Pons (tissue), 1 donor: Measurements from ENCODE around the gene ACE.

Experiments
- DNase-seq: peaks from one replicate; pipeline ENCODE4 v3.0.0-alpha.2; 2016; ENCODE audit warnings: low spot score

Gene ACE

DNA sequence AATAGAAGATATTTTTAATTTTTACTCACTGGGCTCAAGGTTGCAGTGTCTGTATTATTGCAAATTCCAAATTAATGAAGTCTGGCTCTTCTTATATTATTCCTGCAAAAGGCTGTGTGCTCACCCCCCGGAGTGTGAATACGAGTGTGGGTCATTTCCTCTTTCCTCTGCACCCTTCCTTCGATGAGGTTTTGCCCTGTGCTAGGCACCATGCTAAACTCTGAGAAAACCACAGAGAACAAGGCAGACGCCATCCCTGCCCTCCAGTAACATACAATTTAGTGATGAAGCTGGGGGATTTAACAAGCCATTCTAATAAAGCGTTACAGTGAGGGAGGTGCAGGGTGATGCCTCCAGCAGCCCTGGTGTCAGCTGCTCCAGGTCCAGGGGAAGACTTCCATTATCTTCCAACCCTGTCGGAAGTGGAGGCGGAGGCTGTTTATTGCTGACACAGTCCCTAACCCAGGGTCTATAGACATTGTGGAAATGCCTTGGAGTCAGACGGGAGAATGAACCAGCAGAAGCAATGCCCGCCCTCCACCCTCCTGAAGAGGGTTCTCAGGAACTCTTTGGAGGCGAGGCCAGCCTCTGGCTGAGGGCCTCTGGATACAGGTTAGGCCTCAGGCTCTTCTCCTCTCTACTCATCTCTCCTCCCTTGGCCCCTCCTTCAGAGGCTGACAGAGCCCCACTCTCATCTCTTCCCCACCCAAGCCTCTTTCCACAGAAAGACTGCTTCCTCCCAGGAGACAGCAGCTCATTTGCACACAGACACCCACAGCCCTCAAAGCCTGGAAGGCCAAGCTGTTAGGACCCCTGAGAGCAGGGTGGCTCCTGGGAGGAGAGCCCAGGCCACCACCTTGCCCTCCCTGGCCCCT is 2.0 kb upstream of the ACE start:
- no peak for DNase-seq

DNA sequence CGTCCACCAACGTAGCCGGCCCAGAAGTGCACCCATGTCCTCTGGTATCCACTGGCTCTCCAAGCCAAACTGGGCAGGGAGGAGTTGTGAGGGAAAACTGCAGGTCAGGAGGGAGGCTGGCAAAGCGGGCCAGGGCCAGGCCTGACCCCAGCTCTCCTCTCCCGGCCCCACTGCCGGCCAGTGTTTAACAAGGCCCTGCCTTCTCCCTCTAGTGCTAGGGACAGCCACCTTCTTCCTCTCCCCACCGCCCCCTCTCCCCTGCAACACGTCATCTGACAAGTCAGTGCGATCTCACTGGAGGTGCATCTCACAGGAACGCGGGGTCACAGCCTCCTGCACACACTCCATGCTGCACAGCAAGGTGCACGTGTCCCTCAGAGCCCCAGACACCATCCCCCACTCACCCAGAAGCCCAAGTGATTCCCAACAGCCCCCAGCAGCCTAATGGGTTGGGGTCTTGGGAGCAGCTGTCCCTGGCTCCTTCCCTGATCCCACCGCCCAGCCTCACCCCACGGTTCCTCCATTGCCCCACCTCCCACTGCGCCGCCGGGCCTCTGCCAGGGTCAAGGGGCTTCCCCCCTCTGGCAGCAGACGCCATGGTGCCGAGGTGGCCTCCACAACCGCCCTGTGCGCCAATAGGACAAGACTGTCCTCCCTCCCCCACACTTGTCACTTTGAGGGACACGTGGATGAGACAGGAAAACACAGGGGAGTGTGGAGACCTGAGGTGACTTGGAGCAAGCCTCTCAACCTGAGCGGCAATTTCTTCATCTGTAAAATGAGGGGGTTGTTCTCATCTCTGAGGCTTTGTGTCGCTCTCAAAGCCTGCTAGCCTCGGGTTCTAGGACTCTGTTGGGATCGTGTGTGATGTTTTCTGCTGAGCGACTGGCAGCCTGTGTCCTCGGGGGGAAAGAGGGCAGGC is 1.1 kb upstream of the ACE start:
- no peak for DNase-seq

DNA sequence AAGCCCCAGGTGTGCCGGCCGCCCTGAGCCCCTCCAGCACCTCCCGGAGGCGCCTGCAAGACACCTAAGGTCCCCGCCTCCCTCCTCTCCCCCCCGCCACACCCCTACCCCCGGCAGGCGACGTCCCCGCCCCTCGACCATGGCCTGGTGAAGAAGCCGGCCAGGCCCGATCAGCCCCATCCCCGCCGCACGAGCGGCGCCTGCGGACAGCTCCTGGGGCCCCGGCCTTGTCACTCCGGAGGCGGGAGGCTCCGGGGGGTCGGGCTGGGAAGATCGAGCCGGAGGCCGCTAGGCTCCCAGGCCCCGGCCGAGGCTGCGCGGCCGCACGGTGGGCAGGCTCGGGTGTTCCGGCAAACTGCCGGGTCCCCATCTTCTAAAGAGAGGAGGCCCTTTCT is 405 bp upstream of the ACE start:
- DNase-seq: no peak

DNA sequence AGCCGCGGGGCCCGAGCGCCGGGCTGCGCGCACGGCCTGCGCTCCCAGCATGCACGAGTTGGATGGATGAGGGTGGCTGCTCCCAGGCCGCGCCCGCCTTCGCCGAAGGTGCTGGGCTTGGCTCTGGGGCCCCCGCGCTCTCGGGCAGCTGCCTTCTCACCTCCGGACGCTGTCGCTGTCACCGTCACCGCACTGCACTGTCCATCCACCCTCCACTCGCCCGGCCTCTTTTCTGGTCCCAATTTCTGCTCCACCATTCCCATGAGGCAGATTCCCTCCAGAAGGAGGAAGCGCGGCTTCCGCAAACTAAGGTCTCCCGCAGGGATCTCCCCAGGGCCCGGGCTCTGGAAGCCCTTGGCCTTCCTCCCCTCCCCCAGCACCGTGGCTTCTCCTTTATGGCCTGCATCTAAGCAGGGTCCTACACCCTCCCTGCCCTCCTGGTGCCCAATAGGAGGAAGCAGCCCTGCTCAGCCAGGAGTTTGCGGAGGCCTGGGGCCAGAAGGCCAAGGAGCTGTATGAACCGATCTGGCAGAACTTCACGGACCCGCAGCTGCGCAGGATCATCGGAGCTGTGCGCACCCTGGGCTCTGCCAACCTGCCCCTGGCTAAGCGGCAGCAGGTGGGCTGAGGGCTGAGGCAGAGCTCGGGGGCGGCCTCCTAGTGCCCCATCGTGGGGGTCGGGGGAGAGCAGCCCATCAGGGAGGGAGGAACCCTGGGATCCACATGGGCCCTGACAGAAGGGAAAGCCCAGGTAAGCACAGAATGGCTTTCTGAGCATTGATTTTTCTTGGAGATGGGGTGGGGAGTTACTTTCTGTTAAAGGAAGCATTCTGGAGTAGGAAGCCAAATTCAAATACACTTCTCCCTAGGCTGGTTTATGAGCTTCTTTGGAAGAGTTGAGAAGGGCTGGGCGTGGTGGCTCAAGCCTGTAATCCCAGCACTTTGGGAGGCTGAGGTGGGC is 899 bp downstream of the ACE start:
- DNase-seq: no peak

DNA sequence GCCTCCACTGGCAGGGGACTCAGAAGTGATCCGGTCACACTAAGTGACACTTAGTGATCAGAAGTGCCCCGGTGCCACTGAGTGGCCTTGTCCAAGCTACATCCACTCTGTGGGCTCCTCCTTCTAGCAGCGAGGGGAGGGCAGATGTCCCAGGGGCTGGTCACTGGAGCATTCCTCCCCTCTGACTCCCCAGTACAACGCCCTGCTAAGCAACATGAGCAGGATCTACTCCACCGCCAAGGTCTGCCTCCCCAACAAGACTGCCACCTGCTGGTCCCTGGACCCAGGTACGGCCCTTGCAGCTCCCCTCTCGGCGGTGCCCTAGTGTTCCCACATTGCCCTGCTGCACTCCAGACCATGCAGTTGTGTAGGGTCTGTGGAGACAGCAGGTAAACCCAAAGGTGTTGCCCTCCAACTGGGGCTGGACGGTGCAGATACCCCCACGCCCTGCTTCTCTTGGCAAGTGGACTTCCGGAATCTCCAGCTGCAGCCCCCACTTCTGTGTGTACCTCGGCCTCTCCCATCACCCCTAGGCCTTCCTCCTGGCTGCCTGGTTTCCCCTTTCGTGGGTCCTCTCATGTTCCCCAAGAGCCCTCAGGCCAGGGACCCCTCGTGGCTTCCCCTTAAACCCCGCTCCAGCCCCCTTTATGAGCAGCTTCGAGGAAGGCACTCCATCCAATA is 2.1 kb downstream of the ACE start:
- DNase-seq: peak; percentile 25

DNA sequence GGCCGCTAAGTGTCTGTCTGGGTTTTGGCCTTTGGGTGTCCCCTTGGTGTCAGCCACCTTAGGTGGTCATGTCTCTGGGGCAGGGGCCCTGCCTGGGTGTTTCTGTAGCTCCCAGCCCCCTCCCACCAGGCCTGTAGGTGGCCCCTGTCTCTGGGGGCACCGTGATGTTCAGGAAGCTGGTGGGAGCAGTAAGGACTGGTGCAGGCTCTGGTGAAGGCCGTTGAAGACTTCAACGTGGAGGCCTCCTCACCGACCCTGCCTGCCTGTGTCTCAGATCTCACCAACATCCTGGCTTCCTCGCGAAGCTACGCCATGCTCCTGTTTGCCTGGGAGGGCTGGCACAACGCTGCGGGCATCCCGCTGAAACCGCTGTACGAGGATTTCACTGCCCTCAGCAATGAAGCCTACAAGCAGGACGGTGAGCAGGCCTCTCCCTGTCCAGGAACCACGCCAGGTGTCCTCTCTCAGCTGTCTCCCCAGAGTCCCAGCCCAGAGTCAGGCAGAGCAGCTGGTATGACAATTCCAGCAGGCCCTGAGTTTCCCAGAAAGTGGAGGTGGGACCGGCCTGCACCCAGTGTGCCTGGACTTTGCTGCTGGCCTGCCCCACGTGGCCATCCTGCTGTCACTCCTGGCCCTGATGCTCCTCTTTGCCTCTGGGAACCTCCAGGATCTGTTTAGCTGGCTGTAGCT is 2.8 kb downstream of the ACE start:
- no peak for DNase-seq

DNA sequence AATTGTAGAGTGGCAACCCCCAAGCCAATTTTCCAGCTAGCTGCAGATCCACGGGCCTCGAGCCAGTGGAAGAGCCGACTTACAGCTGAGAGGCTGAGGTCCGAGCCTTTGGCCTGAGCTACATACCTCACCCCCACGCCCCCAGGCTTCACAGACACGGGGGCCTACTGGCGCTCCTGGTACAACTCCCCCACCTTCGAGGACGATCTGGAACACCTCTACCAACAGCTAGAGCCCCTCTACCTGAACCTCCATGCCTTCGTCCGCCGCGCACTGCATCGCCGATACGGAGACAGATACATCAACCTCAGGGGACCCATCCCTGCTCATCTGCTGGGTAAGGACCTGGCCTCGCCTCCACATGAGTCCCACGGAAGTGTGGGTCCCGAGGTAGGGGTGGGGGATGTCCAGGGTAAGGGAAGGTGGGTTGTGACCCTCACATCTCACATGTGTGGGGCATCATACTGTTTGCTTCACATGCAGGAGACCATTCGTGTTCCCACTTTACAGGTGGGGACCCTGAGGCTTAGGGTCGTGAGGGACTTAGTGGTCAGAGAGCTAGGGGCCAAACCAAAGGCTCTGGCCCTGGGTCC is 3.4 kb downstream of the ACE start:
- no peak for DNase-seq

DNA sequence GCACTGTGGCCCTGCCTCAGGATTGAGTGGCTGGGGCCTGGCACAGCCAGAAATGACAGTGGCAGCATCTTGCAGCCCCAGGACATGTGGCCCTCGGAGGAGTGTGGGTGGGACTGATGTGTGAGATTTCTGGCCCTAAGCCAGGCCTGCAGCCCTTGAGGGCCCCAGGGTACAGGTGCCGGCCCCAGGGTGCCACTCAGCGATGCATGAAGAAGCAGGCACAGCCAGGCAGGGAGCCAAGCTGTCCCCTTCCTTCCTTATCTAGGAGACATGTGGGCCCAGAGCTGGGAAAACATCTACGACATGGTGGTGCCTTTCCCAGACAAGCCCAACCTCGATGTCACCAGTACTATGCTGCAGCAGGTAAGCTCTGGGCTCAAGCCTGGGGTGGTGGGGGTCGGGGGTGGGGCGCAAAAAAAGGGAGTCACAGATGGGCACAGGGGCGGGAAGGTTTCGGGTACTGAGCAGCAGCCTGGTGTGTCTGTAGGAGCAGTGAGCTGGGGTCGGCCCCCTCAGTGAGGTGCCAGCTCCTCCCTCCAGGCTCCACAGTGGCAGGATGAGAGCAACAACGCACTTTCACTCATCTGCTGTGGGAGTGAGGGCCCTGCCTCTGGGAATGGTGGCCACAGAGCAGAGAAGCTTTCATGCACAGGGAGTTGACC is 4.1 kb downstream of the ACE start:
- DNase-seq: no peak

DNA sequence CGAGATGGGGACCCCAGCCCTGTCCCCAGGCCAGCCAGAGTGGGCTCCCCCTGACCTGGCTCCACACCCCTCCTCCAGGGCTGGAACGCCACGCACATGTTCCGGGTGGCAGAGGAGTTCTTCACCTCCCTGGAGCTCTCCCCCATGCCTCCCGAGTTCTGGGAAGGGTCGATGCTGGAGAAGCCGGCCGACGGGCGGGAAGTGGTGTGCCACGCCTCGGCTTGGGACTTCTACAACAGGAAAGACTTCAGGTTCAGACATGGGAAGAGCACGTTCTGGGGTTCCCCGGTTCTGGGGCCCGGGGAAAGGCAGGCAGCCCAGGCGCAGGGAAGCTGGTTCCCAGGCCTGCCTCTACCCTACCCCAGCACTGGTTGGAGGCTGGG is 4.6 kb downstream of the ACE start:
- DNase-seq: no peak

DNA sequence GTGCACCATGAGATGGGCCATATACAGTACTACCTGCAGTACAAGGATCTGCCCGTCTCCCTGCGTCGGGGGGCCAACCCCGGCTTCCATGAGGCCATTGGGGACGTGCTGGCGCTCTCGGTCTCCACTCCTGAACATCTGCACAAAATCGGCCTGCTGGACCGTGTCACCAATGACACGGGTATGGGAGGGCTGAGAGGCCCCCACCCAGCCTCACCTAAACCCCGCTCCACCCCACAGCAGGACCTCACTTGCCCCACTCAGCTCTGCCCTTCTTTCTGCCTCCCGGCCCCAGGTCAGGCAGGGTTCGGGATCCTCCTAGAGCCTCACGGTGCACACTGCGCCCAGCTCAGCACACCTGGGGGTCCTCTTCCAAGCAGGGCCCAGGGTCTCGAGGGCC is 5.6 kb downstream of the ACE start:
- no peak for DNase-seq

DNA sequence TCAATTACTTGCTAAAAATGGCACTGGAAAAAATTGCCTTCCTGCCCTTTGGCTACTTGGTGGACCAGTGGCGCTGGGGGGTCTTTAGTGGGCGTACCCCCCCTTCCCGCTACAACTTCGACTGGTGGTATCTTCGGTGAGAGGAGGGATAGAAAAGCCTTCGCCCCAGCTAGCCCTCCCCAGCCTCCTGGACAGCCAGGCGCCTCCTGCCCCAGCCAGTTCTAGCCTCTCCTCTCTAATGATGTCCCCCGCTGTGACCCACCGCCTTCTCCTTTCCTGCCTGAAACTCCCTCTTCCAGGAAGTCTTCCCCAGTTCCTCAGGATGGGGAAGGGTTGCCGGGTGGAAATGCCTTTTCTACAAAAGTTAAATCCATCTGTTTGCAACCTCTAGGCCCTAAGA is 6.2 kb downstream of the ACE start:
- DNase-seq: no peak

DNA sequence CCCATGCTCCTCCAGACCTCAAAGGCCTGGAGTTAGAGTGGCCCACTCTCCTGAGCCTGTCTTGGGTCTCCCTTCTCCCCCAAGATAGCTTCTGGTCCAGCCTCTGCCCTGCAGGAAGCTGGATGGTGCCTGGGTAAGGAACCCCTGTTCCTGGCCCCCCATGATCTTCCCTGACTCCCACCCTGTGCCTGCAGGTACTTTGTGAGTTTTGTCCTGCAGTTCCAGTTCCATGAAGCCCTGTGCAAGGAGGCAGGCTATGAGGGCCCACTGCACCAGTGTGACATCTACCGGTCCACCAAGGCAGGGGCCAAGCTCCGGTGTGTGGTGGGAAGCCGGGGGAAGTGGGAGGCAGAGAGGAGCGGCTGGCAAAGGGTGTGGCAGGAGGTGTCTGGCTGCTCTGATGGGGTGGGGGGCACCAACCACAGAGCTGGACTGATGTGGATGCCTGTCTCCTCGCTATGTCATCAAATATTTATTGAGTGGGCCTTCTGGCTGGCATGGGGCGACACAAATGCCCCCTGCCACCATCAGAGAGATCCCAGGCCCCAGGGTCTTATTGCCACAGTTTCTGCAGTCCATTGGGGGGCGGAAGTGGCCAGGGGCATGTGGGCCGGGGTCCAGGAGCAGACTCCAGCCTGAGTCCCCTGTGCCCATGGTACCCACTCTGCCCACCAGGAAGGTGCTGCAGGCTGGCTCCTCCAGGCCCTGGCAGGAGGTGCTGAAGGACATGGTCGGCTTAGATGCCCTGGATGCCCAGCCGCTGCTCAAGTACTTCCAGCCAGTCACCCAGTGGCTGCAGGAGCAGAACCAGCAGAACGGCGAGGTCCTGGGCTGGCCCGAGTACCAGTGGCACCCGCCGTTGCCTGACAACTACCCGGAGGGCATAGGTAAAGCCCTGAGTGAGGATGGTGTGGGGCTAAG is 7.1 kb downstream of the ACE start:
- no peak for DNase-seq

DNA sequence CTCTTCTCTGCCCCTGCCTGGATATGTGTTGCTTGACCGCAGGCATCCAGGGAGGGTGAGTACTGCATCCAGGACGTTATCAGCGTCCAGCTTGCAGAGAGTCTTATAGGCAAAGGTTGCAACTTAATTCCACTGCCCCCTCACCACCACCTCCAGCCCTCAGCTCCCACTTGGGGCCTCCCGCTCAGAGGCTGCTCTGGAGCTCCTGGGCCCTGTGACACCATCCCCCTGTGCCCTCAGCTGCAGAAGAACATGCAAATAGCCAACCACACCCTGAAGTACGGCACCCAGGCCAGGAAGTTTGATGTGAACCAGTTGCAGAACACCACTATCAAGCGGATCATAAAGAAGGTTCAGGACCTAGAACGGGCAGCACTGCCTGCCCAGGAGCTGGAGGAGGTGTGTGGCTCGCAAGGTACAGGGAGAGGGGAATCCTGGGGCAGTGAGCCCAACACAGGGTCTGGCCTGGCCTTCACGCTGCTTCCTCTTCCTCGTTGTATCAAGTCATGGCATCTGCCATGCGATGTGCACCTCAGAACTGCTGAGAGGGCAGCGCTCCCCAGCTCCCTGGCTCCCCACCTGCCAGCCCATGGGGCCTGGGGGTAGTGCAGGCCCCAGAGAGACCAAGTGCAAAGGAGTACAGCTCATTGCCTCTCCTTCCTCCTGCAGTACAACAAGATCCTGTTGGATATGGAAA is 9.6 kb downstream of the ACE start:
- DNase-seq: no peak

DNA sequence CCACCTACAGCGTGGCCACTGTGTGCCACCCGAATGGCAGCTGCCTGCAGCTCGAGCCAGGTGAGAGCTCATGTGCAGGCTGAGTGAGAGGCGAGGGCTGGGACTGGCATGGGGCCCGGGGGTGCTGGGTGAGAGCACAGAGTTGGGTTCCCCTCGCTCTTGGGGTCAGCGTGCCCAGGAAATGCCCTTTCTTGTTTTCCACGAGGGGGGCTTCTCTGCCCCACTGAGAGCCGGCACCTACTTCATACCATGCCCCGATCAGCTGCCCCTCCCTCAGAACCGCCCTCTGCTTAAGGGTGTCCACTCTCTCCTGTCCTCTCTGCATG is 10.1 kb downstream of the ACE start:
- no peak for DNase-seq

DNA sequence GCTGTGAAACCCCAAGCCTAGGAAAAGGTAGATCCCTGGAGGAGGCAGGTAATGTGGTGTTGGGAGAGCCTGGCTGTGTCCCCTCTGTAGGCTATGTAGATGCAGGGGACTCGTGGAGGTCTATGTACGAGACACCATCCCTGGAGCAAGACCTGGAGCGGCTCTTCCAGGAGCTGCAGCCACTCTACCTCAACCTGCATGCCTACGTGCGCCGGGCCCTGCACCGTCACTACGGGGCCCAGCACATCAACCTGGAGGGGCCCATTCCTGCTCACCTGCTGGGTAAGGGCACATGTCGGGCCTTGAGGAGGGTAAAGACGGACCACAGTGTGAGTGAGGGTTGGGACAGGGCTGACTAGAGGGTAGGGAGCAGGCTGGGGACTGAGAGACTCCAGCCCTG is 12.0 kb downstream of the ACE start:
- no peak for DNase-seq

DNA sequence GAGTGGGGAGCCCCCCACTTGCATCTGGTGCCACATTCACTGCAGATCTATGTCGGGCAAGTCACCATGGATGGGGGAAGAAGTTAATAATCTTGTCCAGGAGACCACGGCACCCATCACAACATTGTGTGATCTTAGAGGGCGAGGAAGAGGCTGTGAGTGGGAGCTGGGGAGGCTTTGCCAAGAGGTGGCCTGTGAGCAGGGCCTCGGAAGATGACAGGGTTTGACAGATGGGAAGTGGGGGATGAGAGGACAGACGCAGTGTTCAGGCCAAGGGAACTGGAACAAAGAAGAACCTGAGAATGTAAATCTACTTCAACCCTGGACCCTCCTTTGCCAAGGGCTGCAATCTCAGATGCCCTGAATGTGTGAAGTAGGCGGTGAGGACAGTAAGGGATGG is 12.4 kb downstream of the ACE start:
- DNase-seq: no peak

DNA sequence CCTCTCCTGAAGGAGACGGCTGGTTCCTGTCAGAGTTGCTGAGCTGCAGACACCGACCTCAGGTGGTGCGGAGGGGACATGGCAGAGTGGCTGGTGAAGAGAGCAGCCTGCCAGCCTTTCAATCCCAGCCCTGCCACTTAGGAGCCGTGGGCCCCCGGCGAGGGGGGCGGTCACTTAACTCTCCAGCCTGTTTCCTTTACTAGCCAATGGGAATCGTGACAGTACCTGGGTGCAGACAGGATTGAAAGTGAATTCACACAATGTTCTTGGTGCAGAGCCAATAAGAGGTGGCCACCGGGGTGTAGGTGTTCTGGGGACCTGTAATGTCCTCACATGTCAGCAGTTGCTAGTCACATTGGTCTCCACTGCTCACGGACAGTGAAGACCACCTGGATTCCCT is 13.5 kb downstream of the ACE start:
- DNase-seq: no peak

DNA sequence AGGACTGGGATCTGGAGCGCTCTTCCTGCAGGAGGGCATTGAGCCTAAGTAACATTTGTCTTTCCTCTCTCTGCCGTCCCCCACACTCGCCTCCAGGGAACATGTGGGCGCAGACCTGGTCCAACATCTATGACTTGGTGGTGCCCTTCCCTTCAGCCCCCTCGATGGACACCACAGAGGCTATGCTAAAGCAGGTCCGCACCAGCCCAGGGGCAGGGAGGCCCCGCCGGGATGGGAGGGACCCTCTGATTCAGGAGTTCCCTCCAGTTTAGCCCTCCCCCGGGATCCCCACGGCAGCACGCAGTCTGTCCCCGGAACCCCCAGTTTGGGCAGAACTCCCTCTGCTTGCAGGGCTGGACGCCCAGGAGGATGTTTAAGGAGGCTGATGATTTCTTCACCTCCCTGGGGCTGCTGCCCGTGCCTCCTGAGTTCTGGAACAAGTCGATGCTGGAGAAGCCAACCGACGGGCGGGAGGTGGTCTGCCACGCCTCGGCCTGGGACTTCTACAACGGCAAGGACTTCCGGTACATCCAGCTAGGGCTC is 14.1 kb downstream of the ACE start:
- no peak for DNase-seq
